ENCODE data around the gene ATP5ME.
"Not testable (repeated sequence)": the region's sequence is repeated elsewhere in the genome, so short reads cannot be mapped to it uniquely, and the experiment has no call there.

Gene ATP5ME

DNA sequence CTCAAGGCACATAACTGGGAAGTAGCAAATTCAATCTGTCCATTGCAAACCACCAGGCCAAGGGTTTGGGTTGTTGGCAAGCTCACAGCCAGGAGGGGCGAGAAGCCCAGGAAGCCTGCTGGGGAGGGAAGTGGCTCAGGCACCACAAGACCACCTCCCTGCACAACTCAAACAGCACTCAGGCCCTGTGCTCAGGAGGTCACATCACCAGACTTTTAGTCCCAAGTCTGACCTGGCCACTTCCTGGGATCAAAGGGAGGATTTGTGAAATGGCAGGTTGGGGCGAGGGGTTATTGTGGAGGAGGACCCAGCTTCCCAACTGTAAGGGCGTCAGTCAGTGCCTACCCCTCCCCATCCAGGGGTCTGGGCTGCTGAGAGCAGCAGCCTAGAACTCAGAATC is 2.3 kb downstream of the ATP5ME start:
- no peak for DNase-seq

- not testable (repeated sequence) for DNase-seq
Observed at GRCh38 chr4:669806-670559, 4.1 kb downstream of the ATP5ME start.

DNA sequence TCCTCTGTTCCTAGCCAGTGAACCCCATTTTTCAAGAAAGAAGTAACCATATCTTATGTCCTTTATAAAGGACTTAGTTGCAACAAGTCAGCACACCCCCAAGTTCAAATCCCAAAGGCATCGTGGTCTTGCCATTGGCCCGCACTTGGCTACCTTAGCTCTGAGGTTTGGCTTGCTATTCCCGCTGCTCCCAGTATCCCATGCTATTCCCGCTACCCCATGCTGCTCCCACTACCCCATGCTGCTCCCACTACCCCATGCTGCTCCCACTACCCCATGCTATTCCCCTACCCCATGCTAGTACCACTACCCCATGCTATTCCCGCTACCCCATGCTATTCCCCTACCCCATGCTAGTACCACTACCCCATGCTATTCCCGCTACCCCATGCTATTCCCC is 5.9 kb downstream of the ATP5ME start:
- not testable (repeated sequence) for DNase-seq

DNA sequence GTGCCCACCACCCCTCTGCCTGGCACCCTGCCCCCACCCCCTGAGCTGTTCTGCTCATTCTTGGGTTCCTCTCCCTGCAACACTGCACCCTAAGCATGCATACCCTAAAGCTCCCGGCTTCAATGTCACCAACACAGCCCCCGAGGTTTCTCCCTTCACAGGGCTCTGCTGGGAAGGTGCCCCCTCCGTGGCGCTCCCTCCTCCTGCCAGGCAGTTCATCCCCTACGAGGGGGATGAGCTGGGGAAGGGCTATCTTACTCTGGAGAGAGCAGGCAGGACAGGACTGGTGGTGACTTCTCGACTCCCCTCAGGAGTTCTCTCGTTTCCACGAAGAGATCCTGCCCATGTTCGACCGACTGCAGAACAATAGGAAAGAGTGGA is 6.5 kb downstream of the ATP5ME start:
- no peak for DNase-seq

DNA sequence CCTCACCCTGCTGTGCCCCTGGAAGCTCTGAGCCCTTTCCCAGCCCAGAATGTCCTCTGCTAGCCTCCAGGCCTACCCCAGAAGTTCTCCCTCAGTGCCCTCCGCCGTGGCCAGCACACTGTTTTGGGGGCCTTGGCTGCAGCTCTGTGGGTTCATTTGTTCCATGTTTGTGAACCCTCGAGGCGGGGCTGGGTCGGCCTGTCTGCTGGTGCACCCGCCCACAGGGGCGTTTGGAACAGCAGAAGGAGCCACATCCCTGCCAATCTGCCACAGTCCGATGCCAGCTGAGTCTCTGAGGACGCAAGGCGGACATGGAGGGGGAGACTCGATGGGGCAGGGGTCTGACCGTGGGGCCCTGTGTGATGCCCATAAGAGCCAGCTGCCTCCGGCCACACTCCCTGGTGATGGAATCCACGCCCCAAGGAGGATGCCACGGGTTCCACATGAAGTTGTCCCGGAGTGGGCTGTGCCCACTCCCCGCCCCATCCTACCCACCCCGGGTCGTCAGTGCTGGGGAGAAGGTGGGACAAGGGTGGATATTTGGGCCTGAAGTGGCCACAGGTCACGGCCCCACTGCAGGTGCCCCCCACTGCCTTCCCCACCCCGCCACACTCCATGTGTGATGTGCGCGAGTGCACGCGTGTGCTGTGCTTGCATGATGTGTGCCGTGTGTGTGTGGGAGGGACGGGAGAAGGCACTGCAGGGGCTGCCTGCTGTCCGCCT is 7.1 kb downstream of the ATP5ME start:
- DNase-seq: no peak

- DNase-seq: no peak
Observed at GRCh38 chr4:666436-666810, 7.7 kb downstream of the ATP5ME start.

DNA sequence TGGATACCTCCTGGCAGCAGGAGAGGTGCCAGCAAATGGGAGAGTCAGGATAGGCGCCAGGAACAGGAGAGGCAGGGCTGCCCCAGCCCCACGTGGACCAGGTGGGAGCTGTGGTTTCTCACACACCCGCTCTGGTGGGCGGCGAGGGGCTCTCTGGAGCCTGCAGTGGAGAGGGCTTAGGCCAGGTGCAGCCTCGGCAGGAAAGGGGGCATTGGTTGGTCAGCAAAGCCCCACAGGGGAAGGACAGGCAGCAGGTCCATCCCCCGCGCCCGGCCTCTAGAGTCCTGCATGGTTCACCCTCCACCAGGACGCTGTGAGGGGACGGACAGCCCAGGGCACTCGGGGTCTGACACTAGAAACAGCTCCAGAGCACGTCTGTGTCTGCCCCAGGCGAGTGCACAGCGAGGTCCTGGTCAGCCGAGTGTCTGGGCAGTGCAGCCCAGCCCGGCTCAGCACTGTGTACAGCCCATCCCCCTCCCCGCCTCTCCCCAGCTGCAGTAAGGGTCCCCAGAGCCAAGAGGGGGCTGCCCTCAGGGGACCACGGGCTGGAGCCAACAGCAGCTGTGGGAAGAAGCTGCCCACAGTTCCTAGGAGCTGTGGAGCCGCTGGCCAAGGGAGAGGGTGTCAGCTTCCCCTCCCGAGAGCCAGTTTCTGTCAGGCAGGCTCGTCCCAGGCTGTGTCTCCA is 8.2 kb downstream of the ATP5ME start:
- DNase-seq: peak in 4 of 58 donors; percentile 28 to 68 (median 42)

- DNase-seq: no peak
Observed at GRCh38 chr4:665381-665750, 8.7 kb downstream of the ATP5ME start.

GRCh38 chr4:664713-665231 is 9.3 kb downstream of the ATP5ME start:
- no peak for DNase-seq

- peak in 21 of 58 donors; percentile 14 to 71 (median 34) for DNase-seq
Observed at GRCh38 chr4:663438-664428, 10.3 kb downstream of the ATP5ME start.

GRCh38 chr4:663046-663437 is 11.0 kb downstream of the ATP5ME start:
- DNase-seq: no peak

GRCh38 chr4:661881-662761 is 12.0 kb downstream of the ATP5ME start:
- DNase-seq: no peak

GRCh38 chr4:661231-661630 is 12.8 kb downstream of the ATP5ME start:
- DNase-seq: no peak

DNA sequence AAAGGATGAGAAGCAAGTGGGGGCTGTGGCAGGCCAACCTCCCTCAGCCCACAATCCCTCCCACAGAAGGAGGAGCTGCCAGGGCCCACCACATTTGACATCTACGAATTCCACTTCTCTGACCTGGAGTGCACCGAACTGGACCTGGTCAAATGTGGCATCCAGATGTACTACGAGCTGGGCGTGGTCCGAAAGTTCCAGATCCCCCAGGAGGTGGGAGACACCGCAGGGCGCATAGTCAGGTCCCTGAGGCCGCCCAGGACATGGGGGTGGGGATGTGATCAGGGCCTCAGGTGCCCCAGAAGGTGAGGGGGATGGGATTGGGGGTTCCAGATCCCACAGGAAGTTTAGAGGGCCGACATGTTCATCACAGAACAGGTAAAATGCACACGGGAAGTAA is 13.7 kb downstream of the ATP5ME start:
- no peak for DNase-seq

- no peak for DNase-seq
Observed at GRCh38 chr4:659851-660250, 14.2 kb downstream of the ATP5ME start.

DNA sequence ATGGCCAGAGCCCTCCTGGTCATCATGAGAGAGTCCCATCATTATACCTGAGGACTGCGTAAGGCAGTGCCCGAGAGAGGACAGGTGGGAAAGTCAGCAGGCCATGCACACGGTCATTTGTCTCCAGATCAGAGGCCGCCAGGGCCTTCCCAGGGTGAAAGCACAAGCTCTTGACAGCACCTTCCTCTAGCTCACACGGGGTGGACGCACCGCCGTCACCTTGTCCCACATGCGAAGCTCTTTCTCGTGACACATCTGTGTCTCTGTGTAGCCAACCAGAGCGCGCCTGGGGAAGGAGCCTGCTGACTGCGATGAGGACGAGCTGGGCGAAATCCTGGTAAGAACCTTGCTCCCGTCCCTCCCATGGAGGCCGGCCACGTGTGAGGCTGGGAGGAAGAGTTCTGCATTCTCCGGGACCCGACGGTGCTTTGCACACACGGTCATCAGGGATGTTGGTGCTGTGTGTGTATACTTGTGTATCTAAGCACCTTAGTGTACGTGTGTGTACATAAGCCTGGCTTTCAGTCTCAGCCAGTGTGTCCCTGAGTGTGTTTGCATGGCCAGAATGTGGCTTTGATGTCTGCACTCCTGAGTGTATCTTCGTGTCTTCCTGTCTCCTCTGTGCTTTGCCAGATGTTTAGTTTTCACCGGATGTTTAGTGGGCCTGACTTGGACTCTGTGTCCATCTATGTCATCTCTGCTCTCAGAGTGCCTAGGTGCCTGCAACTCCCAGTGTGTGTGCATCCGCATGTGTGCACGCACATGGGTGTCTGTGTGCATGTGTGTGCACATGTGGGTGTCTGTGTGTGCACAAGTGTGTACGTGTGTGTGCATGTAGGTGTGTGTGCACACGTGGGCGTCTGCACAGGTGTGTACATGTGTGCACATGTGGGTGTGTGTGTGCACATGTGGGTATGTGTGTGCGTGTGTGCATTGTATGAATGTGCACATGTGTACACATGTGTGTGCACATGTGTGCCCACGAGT is 15.1 kb downstream of the ATP5ME start:
- DNase-seq: no peak

DNA sequence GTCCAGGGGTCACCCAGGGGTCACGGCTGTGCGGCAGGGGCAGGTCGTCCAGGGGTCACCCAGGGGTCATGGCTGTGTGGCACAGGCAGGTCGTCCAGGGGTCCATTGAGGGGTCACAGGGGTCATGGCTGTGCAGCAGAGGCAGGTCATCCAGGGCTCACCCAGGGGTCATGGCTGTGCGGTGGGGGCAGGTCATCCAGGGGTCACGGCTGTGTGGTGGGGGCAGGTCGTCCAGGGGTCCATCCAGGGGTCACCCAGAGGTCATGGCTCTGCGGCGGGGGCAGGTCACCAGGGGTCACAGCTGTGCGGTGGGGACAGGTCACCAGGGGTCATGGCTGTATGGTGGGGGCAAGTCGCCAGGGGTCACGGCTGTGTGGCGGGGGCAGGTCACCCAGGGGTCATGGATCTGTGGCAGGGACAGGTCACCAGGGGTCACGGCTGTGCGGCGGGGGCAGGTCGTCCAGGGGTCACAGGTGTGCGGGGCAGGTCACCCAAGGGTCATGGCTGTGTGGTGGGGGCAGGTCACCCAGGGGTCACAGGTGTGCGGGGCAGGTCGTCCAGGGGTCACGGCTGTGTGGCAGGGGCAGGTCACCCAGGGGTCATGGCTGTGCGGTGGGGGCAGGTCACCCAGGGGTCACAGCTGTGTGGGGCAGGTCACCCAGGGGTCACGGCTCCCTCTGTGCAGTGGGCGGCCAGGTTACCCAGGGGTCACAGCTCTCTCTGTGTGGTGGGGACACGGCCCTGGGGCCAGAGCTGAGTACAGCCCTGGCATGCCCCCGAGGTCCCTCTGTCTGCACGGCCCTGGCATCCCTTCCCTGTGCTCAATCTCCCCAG is 16.0 kb downstream of the ATP5ME start:
- DNase-seq: no peak

Measured in anterior cingulate cortex (tissue), 58 donors.